Tibial artery (tissue), 4 donors: ENCODE results near the gene CD3G.
A peak's percentile ranks its signal among the peaks of the same experiment; 100 is the strongest.
"Not testable (repeated sequence)": the region's sequence is repeated elsewhere in the genome, so short reads cannot be mapped to it uniquely, and the experiment has no call there.

Source experiments
- DNase-seq, 2 donors: peaks; one replicate each; pipeline ENCODE4 v3.0.0-alpha.2; 2019
- H3K27ac ChIP-seq, 2 donors: fragments of 200-600 bp; sonication (generic) in 1 of 2; 1 replicate in 1 of 2; 2 replicates in 1 of 2; pipeline ENCODE4 v1.5.1; 2018 to 2019; ENCODE audit warnings: mild to moderate bottlenecking in 1 of 2
- H3K27me3 ChIP-seq, 2 donors: fragments of 200-600 bp; sonication (generic) in 1 of 2; one replicate each; pipeline versions ENCODE4 v1.5.1 to v1.6.0; 2016 to 2019
- H3K36me3 ChIP-seq, 3 donors: fragments of 200-600 bp; sonication (generic) in 2 of 3; one replicate each; pipeline ENCODE4 v1.5.1; 2016 to 2019; ENCODE audit warnings: mild to moderate bottlenecking in 2 of 3
- H3K4me1 ChIP-seq, 4 donors: fragments of 200-600 bp; sonication (generic) in 2 of 4; 1 replicate in 3 of 4; 2 replicates in 1 of 4; pipeline ENCODE4 v1.5.1; 2016 to 2019
- H3K4me3 ChIP-seq, 2 donors: fragments of 200-600 bp; sonication (generic) in 1 of 2; 1 replicate in 1 of 2; 2 replicates in 1 of 2; pipeline ENCODE4 v1.5.1; 2018 to 2019; ENCODE audit warnings: mild to moderate bottlenecking in 2 of 2
- H3K9me3 ChIP-seq, 3 donors: fragments of 200-600 bp; sonication (generic) in 1 of 3; one replicate each; pipeline ENCODE4 v1.5.1; 2016 to 2019
- CTCF ChIP-seq, 2 experiments: fragments of 200-600 bp in 1 of 2; fragments of 450-650 bp in 1 of 2; IDR thresholded peaks; one replicate each; pipeline ENCODE4 v1.5.1; 2017 to 2019; ENCODE audit warnings: antibody characterized with exemption in 2 of 2, mild to moderate bottlenecking in 1 of 2, moderate library complexity in 1 of 2
- intact Hi-C: fragments of 100-400 bp; cut with DNase I; formaldehyde crosslinking; loops from one replicate; pipeline ENCODE4 v1.15.0; 2023; ENCODE audit warnings: low total_unique reads

CD3G gene

GRCh38 chr11:118398791-118399559 lies 54.8 kb downstream of the CD3G start:
- DNase-seq = no peak
- intact Hi-C loops = no loop called here
- Histone ChIP-seq H3K9me3 (no peaks in the 10 kb centered on the region), H3K4me3 (no peak overlapping the region), H3K4me1 (peaks cover 0 to 21% (median 19%) of the 10 kb centered on the region in 4 donors), H3K27ac (no peak overlapping the region), H3K27me3 (no peaks in the 10 kb centered on the region), H3K36me3 (peaks cover 26 to 37% (median 35%) of the 10 kb centered on the region in 3 donors)
- TF ChIP-seq CTCF (IDR thresholded peaks at IDR 0.05) = no peak

GRCh38 chr11:118401151-118401879 lies 57.2 kb downstream of the CD3G start, which contains the start of gene ATP5MG:
TSS of gene ATP5MG (plus strand) at chr11:118401606. CDS start at chr11:118401666, 60 bp downstream.
- Histone ChIP-seq H3K27ac (peak within 1 kb of the TSS; percentile 83 to 86), H3K9me3 (no peaks in the 10 kb centered on the region), H3K36me3 (peaks cover 4 to 23% (median 12%) of the 10 kb centered on the region in 3 donors), H3K4me3 (peak within 1 kb of the TSS; percentile 77 to 88), H3K4me1 (peaks cover 0 to 28% (median 21%) of the 10 kb centered on the region in 4 donors), H3K27me3 (no peaks in the 10 kb centered on the region)
- DNase-seq = peak; percentile 85 to 93
- no peak for TF ChIP-seq CTCF (IDR thresholded peaks at IDR 0.05)
- intact Hi-C loops = loop anchor here (5.0 kb wide), 2 partner anchors 36 to 86 kb away; partner anchors contain the start of gene KMT2A

GRCh38 chr11:118401880-118402590 lies 57.9 kb downstream of the CD3G start:
- peak overlapping the region; percentile 77 to 88 for H3K4me3 ChIP-seq
- DNase-seq = no peak
- H3K27me3 ChIP-seq = no peaks in the 10 kb centered on the region
- H3K9me3 ChIP-seq = no peaks in the 10 kb centered on the region
- H3K36me3 ChIP-seq = peaks cover 1 to 22% (median 7%) of the 10 kb centered on the region in 3 donors
- TF ChIP-seq CTCF (IDR thresholded peaks at IDR 0.05) = no peak
- H3K4me1 ChIP-seq = peaks cover 0 to 28% (median 21%) of the 10 kb centered on the region in 4 donors
- intact Hi-C loops = loop anchor here (5.0 kb wide), 2 partner anchors 35 to 85 kb away; partner anchors contain the start of gene KMT2A
- H3K27ac ChIP-seq = peak overlapping the region; percentile 83 to 86

GRCh38 chr11:118402594-118402993 lies 58.5 kb downstream of the CD3G start:
- not testable (repeated sequence) for DNase-seq, H3K9me3 ChIP-seq, H3K27me3 ChIP-seq
- Histone ChIP-seq H3K4me3 (peak overlapping the region; percentile 77 to 88), H3K27ac (peak overlapping the region in 1 of 2 donors; percentile 86), H3K4me1 (peaks cover 0 to 28% (median 21%) of the 10 kb centered on the region in 4 donors), H3K36me3 (peaks cover 6 to 22% (median 7%) of the 10 kb centered on the region in 3 donors)
- intact Hi-C loops = loop anchor here (5.0 kb wide), 2 partner anchors 35 to 85 kb away; partner anchors contain the start of gene KMT2A
